GM23248 (cell line): ENCODE measurements around the gene ASPRV1. TPM values are rescaled to one million over a fixed set of nuclear protein-coding genes. Genes with fewer than 3 reads are reported as not detected.

Experiments used
- DNase-seq: peaks from one replicate; pipeline ENCODE4 v3.0.0-alpha.2; 2015
- H2AFZ ChIP-seq: fragments of 200-600 bp; sonication (generic); 2 replicates; pipeline ENCODE4 v1.6.1; 2016; ENCODE audit warnings: antibody characterized with exemption
- H3F3A ChIP-seq: fragments of 200-600 bp; sonication (generic); 2 replicates; pipeline ENCODE4 v1.6.1; 2016; ENCODE audit warnings: mild to moderate bottlenecking, antibody characterized with exemption, mixed run types; ENCODE audit not compliant: insufficient read depth
- H3K27ac ChIP-seq: fragments of 200-600 bp; sonication (generic); 2 replicates; pipeline ENCODE4 v1.5.1; 2016; ENCODE audit warnings: mild to moderate bottlenecking
- H3K27me3 ChIP-seq: fragments of 200-600 bp; sonication (generic); replicated peaks from 2 replicates; pipeline ENCODE4 v1.6.1; 2016; ENCODE audit warnings: mild to moderate bottlenecking; ENCODE audit not compliant: insufficient read depth
- H3K36me3 ChIP-seq: fragments of 200-600 bp; sonication (generic); 2 replicates; pipeline ENCODE4 v1.6.1; 2016; ENCODE audit warnings: low read depth, mild to moderate bottlenecking
- H3K4me1 ChIP-seq: fragments of 200-600 bp; sonication (generic); 2 replicates; pipeline ENCODE4 v1.6.1; 2016; ENCODE audit warnings: mild to moderate bottlenecking; ENCODE audit not compliant: insufficient read depth
- H3K4me2 ChIP-seq: fragments of 200-600 bp; sonication (generic); one replicate; pipeline ENCODE4 v1.6.1; 2016; ENCODE audit warnings: mild to moderate bottlenecking; ENCODE audit not compliant: unreplicated experiment
- H3K4me3 ChIP-seq: fragments of 200-600 bp; sonication (generic); 2 replicates; pipeline ENCODE4 v1.5.1; 2016; ENCODE audit warnings: mild to moderate bottlenecking
- H3K79me2 ChIP-seq: fragments of 200-600 bp; sonication (generic); 2 replicates; pipeline ENCODE4 v1.6.1; 2016; ENCODE audit warnings: mild to moderate bottlenecking; ENCODE audit not compliant: insufficient read depth
- H3K9ac ChIP-seq: fragments of 200-600 bp; sonication (generic); 2 replicates; pipeline ENCODE4 v1.6.1; 2016; ENCODE audit warnings: mild to moderate bottlenecking
- H3K9me2 ChIP-seq: fragments of 200-600 bp; sonication (generic); 2 replicates; pipeline ENCODE4 v1.6.1; 2016; ENCODE audit warnings: mixed run types, mild to moderate bottlenecking, moderate library complexity; ENCODE audit not compliant: insufficient read depth
- H3K9me3 ChIP-seq: fragments of 200-600 bp; sonication (generic); one replicate; pipeline ENCODE4 v1.6.1; 2017; ENCODE audit warnings: low read depth
- H4K20me1 ChIP-seq: fragments of 200-600 bp; sonication (generic); 2 replicates; pipeline ENCODE4 v1.6.0; 2016; ENCODE audit not compliant: insufficient read depth
- EZH2 ChIP-seq: fragments of 200-600 bp; sonication (generic); IDR thresholded peaks from 2 replicates; pipeline ENCODE4 v1.6.1; 2018; ENCODE audit warnings: antibody characterized with exemption, mild to moderate bottlenecking; ENCODE audit not compliant: insufficient read depth, poor library complexity, severe bottlenecking
- EZH2phosphoT487 ChIP-seq: fragments of 200-600 bp; sonication (generic); IDR thresholded peaks from 2 replicates; pipeline ENCODE4 v1.6.1; 2018; ENCODE audit warnings: antibody characterized with exemption, moderate library complexity, mild to moderate bottlenecking, low read depth; ENCODE audit not compliant: insufficient read depth
- WGBS, 2 experiments: methylation state at CpG; one replicate each; pipeline ENCODE4 v1.1.6; 2015 to 2017; ENCODE audit warnings: low lambda C conversion rate in 2 of 2, low coverage in 1 of 2; ENCODE audit errors: missing lambda C conversion rate in 2 of 2; 5-methylcytosine and 5-hydroxymethylcytosine counted together
- in situ Hi-C: fragments of 300-500 bp; cut with MboI; formaldehyde crosslinking; loops from 2 replicates; pipeline ENCODE4 v1.15.0; 2020
- polyA plus RNA-seq: library from polyadenylated mRNA; unstranded; fragments of >200 nt; fragmentation: Nextera tagmentation; extraction: Ambion mirVana; gene quantifications from 2 replicates; pipeline ENCODE4 v1.2.1, GENCODE V29; 2016
- total RNA-seq: library from RNA; depleted of rRNA; stranded (reverse); fragments of >200 nt; shearing (Covaris generic); gene quantifications from 2 replicates; pipeline ENCODE4 v1.2.3, GENCODE V29; 2014

The ASPRV1 gene
- total and polyA plus RNA-seq, 2 experiments from 2014 or later = 0.24 to 0.86 TPM

DNA sequence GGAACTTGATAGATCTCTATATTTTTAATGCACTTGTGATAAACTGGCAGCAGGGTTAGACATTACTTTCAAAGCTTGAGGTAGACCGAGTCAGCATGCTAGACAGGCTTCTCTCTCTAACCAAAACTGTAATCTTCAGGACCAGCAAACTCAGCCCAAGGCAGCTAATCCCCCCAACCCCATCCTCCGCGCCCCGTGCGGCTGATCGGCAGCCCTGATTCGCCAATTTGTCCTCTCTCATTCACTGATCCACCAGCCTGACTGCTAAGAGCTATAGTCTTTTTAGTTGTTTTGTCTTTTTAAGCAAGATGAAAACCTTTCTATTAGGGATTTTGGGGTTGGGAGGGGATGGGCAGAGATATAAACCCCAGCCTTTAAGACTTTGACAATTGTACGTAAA, 20.7 kb downstream of the ASPRV1 start:
- 97 to 98% methylated on average over 8 of the region's 8 CpGs for WGBS, 2 experiments

DNA sequence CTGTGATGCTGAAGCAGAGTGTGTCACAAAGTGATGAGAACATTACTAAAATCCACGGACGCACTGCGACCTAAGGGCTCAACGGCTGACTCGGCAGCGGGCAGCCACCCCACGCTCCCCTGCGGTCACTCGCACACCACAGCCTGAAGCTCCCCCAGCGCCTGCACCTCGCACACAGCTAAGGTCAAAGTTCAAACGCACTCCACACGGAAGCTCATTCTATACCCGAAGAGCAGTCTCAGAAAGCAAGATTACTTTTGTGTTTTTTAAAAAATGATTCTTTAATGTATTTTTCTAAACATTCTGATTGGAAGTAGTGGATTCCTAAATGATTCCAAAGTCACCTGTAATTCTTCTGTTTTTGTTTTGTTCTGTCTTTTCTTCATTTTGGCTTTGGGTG, 21.7 kb downstream of the ASPRV1 start:
- Histone ChIP-seq H3K9ac (no peak overlapping the region), H3K79me2 (no peaks in the 10 kb centered on the region), H4K20me1 (no peaks in the 10 kb centered on the region), H3K4me1 (peaks cover 5% of the 10 kb centered on the region), H3K27ac (no peak overlapping the region), H3F3A (peaks cover 11% of the 10 kb centered on the region), H2AFZ (no peak overlapping the region), H3K27me3 (no peaks in the 10 kb centered on the region), H3K36me3 (peaks cover 39% of the 10 kb centered on the region), H3K4me3 (no peak overlapping the region), H3K9me2 (no peaks in the 10 kb centered on the region), H3K9me3 (no peaks in the 10 kb centered on the region), H3K4me2 (no peak overlapping the region)
- DNase-seq = no peak
- WGBS, 2 experiments = 79 to 81% methylated on average over 14 of the region's 14 CpGs
- TF ChIP-seq EZH2 (no peak), EZH2phosphoT487 (no peak)
- in situ Hi-C loops = no loop called here

More for the DNA sequence above, 20.7 kb downstream of the ASPRV1 start:
- Histone ChIP-seq H3K4me1 (peaks cover 1% of the 10 kb centered on the region; the same call in 1 of the 2 replicates), H3K4me2 (no peak overlapping the region), H3K79me2 (no peaks in the 10 kb centered on the region), H3K9me3 (no peaks in the 10 kb centered on the region), H3F3A (peaks cover 1% of the 10 kb centered on the region; the same call in 1 of the 2 replicates), H3K27ac (no peak overlapping the region), H3K9ac (no peak overlapping the region), H4K20me1 (no peaks in the 10 kb centered on the region), H3K36me3 (peaks cover 33% of the 10 kb centered on the region), H3K27me3 (no peaks in the 10 kb centered on the region), H3K9me2 (no peaks in the 10 kb centered on the region), H2AFZ (no peak overlapping the region), H3K4me3 (no peak overlapping the region)
- DNase-seq = no peak
- in situ Hi-C loops = no loop called here
- TF ChIP-seq EZH2phosphoT487 (no peak), EZH2 (no peak)

DNA sequence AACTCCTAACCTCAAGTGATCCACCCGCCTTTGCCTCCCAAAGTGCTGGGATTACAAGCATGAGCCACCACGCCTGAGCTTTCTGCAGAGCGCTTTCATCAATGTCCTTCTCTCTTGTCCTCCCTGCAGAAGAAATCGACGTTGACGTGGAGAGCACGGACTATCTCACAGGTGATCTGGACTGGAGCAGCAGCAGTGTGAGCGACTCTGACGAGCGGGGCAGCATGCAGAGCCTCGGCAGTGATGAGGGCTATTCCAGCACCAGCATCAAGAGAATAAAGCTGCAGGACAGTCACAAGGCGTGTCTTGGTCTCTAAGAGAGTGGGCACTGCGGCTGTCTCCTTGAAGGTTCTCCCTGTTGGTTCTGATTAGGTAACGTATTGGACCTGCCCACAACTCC, 23.5 kb downstream of the ASPRV1 start:
- WGBS, 2 experiments = 97 to 98% methylated on average over 14 of the region's 14 CpGs
- Histone ChIP-seq H3K9ac (no peak overlapping the region), H3K4me2 (no peak overlapping the region), H3K27ac (no peak overlapping the region), H3K36me3 (peaks cover 39% of the 10 kb centered on the region), H3K4me1 (peaks cover 20% of the 10 kb centered on the region), H3K27me3 (no peaks in the 10 kb centered on the region), H3K4me3 (no peak overlapping the region), H3K9me2 (no peaks in the 10 kb centered on the region), H2AFZ (no peak overlapping the region), H3K9me3 (no peaks in the 10 kb centered on the region), H4K20me1 (no peaks in the 10 kb centered on the region), H3K79me2 (no peaks in the 10 kb centered on the region), H3F3A (peaks cover 27% of the 10 kb centered on the region)
- in situ Hi-C loops = no loop called here
- TF ChIP-seq EZH2phosphoT487 = no peak
- TF ChIP-seq EZH2 = no peak
- no peak for DNase-seq

DNA sequence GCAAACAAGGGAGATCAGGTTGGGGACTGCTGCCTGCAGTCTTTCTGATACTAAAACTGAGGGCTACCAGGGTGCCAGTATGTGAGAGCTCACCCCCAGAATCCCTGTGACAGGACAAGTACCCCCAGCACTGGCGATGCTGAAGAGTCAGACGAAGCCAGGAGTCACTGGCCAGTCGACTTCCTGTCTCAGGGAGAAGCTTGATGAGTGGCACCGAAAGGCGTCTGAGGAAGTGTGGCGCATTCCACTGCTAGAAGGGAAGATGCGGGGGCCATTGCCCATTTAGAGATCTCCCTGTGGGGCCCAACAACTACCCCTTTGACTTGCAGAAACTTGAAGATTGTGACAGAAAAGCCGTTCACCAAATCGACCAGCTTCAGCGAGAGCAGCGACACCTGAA, 24.5 kb downstream of the ASPRV1 start:
- Histone ChIP-seq H3K27ac (no peak overlapping the region), H3K9me2 (no peaks in the 10 kb centered on the region), H2AFZ (no peak overlapping the region), H3K79me2 (no peaks in the 10 kb centered on the region), H3K9ac (no peak overlapping the region), H3F3A (peaks cover 33% of the 10 kb centered on the region), H3K27me3 (no peaks in the 10 kb centered on the region), H3K36me3 (peaks cover 32% of the 10 kb centered on the region), H4K20me1 (no peaks in the 10 kb centered on the region), H3K9me3 (no peaks in the 10 kb centered on the region), H3K4me3 (no peak overlapping the region), H3K4me2 (no peak overlapping the region), H3K4me1 (peaks cover 31% of the 10 kb centered on the region)
- 92 to 93% methylated on average over 11 of the region's 11 CpGs for WGBS, 2 experiments
- in situ Hi-C loops = no loop called here
- no peak for DNase-seq
- no peak for TF ChIP-seq EZH2
- no peak for TF ChIP-seq EZH2phosphoT487

DNA sequence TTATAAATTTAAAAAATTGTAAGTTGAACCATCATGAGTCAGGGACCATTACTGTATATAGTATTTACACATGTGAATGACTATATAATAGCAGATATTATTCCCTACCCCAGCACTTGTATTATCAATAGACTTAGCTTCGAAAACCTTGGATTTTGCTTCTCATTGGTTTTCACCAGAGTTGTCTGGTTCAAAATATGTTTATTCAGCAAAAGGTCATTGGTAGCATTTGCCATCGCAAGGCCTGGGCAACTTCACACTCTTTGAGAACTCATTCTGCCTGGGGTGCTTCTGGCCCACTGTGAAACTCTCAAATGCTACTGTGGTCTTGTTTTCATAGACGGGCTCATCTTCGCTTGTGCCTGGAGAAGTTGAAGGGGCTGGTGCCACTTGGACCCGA, 26.4 kb downstream of the ASPRV1 start:
- WGBS, 2 experiments = 98% methylated on average over 5 of the region's 5 CpGs
- Histone ChIP-seq H3K36me3 (peaks cover 25% of the 10 kb centered on the region), H3K9me2 (no peaks in the 10 kb centered on the region), H3K27me3 (no peaks in the 10 kb centered on the region), H4K20me1 (no peaks in the 10 kb centered on the region), H3K9me3 (no peaks in the 10 kb centered on the region), H3K27ac (peak overlapping the region; percentile 94), H3K4me1 (peaks cover 36% of the 10 kb centered on the region), H3K4me3 (peak overlapping the region; percentile 61), H3K9ac (peak overlapping the region; percentile 79), H3F3A (peaks cover 42% of the 10 kb centered on the region), H2AFZ (peak overlapping the region; percentile 53; the same call in 1 of the 2 replicates), H3K79me2 (peaks cover 3% of the 10 kb centered on the region; the same call in 1 of the 2 replicates), H3K4me2 (peak overlapping the region; percentile 80)
- no peak for TF ChIP-seq EZH2phosphoT487
- TF ChIP-seq EZH2 = no peak
- no peak for DNase-seq
- in situ Hi-C loops = no loop called here
